Stimulated activated CD8-positive, alpha-beta memory T cell treated with anti-CD3 and anti-CD28 coated beads, Interleukin-2, amount 100 ng/mL, for 1 hour (primary cell): ENCODE results near the gene ERAL1.
"Not testable (repeated sequence)": the region's sequence is repeated elsewhere in the genome, so short reads cannot be mapped to it uniquely, and the experiment has no call there.

Experiments
- DNase-seq, 2 donors: peaks; one replicate each; pipeline ENCODE4 v3.0.0-alpha.2; 2020; ENCODE audit warnings: low read depth in 2 of 2

The ERAL1 gene

DNA sequence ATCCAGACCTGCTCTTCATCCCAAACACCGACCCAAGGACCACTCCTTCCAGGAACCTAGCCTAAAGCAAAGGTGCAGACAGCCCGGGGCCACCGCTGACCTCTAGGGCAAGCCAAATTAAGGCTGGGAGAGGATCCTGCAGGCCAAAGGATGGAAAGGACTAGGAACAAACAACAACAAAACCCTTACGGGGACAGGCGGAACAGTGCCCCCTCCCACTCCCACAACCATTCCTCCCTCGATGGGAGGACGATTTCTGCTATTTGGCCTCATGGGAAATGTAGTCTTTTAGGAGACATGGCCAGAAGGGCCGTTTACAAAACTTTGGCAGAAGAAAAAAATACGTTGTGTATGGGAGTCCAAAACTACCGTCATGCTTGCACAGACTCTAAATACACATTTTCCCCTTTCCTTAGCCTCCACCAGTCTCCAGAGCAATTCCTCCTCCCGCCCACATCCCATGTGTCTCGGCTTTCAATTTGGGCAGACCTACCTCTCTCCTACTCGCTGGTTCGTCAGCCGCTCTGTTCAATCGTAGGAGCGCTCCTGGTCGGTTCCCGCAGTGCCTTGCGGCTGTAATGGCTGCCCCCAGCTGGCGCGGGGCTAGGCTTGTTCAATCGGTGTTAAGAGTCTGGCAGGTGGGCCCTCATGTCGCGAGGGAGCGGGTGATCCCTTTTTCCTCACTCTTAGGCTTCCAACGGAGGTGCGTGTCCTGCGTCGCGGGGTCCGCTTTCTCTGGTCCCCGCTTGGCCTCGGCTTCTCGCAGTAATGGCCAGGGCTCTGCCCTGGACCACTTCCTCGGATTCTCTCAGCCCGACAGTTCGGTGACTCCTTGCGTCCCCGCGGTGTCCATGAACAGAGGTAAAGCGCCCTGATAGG, at the start of gene ERAL1:
Gene ERAL1 (plus strand): TSS at position 560 of the 879 bp plus-strand sequence. CDS start 19 bp downstream, at position 579.
- DNase-seq = peak; percentile 62 to 65

DNA sequence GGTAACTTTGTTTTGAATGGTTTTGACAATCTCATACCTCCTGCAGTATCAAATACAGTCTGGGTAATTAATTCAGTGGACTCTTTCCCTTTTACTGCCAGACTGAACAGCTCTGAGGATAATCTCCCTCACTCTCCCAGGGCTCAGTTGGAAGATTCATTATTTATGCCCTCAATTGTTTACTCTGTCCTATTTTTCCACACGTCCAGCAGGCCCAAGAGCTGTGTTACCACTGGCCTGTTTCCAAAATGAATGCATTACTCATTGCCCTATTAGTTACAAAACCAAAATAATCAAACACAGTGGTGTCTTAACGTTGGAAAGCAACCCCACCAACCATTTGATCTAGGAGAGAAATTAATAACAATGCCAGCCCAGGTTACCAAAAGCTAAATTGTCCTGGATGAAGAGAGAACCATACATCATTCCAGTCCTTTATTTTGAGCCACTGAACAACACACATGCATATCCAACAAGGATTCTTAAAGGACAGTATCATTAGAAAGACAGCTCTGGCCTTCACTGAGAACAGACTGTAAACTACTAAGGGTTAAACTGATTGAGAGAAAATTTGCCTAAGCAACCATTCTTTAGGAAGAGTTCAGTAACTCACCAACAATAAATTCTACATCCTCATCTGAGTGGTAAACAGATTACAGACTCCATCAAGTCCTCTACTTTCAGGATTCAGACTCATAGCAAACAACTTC, 46.7 kb upstream of the ERAL1 start:
- no peak for DNase-seq

DNA sequence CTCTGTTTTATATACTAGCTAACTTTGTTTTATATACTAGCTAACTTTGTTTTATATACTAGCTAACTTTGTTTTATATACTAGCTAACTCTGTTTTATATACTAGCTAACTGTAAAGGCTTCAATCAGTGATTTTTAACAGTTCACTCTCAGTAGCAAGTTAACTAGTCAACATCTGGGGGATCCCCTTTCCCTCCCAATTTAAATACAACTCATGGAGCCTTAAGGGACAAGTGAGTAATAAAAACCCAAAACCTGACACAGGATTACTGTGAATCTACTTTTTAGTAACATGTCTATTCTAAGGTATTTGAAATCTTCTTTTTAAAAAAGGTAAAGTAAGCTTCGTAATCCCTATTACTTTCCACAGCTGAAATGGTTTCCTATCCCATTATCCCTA, 44.4 kb upstream of the ERAL1 start:
- no peak for DNase-seq

DNA sequence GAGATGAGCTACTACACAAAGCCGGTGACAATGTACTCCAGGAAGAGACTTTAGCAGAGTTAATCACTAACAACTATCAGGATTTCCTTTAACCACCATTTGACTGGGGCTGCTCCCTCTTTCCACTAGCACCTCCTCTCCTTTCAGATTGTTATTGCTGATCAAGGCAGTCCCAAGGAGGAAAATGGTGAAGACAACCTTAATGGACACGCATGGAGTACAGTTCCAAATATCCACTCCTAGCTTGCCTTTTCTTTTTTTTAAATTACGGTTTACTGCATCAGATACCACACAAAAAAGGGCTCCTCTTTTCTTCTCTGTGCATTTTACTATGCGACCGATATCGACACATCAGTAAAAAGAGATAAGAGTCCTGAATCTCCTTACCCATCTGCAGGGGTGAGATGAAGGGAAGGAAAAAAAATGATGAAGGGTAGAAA, 43.1 kb upstream of the ERAL1 start:
- DNase-seq = no peak

DNA sequence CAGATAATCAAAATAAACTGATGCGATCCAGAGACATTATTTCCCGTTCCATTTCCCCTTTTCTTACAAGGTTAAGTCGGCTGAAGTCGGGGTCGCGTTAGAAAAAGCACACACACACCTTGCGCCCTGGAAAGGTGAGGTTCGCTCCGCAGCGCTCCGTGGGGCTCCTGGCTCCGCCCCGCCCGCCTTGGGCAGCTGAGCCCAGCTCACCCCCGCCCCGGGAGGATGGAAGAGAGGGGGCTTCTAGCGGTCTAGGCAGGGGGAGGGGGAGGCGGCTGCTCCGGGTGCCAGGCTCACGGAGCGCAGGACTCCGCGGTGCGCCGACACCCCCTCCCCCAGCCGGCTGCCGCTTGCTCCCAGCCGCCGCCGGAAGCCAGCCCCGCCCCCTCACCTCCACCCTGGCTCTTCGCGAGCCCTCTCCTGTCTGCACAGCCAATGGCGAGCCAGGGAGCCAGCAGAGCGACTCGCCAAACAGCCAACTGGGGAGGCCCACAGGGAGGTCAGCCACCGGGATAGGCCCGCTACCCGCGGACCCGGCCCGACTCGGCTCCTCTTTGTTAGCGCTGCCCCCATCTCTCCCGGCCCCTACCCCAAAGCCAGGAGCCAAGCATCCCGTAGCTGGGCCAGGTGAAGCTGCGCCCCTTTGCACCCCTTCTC, 42.6 kb upstream of the ERAL1 start:
- DNase-seq = peak; percentile 84 to 91

DNA sequence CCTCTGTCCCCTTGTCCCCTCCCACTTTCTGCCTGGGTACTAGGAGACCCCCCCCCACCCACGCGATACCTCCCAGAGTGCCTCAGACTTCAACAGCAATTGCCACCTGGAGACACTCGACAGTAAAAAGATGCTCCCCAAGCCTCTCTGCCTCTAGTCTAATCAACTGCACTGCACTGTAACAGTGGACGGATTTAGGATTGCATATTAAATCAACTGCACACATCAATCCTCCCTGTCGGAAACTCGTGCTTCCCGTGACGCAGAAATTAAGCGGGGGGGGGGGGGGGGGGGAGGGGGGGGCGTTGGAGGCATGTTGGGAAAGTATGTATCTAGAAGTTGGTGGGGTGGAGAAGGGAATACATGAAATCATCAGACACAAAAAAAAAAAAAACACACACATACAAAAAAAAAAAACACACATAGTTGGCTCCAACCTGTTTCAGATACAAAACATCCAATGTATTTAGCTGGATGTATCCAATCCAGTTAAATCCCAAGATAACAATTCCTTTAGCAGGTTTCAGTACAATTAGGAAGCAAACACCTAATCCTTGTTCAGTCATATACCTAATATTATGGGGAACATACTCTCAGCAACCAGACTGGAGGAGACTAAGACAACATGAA, 42.0 kb upstream of the ERAL1 start:
- no peak for DNase-seq

DNA sequence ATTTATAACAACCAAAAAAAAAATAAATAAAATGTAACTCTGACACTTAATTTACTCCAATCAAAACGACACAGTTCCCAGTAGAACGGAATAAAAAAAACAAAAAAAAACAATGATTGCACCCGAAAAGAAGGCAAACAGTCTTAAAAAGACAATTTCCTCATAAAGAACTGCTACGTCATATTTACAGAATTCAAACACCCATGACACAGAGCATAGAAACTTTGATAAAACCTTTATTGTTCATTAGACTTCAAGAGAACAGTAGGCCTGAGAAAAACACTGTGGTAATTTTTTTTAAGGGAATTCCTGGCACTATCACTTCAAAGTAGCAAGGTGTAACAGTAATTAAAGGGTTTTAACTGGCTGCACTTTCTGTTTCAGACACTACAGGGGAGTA, 38.3 kb upstream of the ERAL1 start:
- DNase-seq = no peak

DNA sequence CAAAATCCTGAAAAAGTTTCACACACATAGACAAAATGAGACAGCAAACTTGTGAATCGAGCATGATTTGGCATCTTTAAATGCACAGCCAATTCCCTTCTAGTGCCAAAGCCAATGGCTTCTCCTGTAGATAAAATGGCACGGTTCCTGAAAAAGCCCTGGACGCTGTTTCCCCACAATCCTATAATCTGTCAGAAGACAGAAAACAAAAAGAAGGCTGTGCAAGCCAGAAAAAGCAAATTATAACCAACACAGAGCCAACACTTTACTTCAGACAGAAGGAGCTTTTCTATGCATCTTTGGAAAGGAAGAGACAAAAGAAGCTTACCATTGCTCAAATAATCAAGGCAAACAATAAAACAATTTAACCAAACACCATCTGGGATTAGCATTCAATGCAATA, 36.0 kb upstream of the ERAL1 start:
- no peak for DNase-seq

DNA sequence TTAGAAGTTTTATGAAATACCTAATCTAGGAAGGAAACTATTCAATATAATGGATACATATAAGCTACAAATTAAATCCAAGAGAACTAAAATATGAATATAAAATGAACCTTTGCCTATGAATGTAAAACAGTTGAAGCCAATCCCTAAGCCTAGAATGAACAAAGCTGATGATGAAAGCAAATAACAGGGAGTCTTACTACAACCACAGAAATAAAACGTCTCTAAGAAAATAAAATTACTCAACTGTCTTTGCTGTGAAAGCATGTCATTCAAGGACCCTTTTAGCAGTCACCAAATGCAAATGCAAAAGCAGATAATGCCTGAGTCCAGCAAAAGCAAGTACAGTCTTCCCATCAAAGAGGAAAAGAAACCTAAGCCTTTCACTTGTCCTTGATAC, 35.2 kb upstream of the ERAL1 start:
- DNase-seq = no peak

DNA sequence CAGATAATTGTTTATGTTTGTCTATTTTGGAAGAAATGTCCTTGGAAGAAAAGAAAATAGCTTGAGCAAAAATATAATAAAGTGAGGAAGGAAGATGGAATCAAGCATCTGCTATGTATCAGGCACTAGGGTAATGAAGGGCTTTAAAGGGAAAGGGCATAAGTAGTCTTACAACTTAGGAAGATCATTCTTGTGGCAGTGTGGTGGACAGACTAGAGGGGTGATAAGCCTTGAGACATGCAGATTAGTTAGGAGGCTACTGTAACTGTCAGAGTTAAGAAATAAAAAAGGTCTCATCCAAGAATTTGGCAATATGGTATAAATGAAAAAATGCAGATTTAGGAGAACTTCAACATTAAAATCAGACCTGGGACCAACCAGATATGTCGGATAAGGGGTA, 27.1 kb upstream of the ERAL1 start:
- no peak for DNase-seq

DNA sequence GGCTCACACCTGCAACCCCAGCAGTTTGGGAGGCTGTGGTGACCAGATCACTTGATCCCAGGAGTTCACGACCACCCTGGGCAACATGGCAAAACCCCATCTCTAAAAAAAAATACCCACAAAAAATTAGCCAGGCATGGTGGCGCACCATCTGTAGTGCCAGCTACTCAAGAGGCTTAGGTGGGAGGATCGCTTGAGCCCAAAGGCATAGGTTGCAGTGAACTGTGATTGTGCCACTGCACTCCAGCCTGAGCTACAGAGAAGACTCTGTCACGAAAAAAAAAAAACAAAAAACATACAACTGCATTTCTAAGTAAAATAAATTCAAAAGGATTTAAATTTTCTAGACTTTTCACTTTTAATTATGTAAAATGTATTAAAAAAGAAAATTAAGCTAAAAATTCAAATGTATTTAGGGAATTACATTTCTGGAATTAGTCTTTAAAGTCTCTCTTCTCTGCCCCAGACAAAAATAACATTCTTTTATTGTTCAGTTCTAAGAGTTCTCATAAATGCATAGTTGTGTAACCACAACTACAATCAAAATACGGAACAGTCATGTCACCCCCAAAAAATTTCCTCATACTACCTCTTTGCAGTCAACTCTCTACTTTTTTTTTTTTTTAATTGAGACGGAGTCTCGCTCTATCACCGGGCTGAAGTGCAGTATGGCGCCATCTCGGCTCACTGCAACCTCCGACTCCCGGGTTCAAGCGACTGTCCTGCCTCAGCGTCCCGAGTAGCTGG, 26.3 kb upstream of the ERAL1 start:
- no peak for DNase-seq

DNA sequence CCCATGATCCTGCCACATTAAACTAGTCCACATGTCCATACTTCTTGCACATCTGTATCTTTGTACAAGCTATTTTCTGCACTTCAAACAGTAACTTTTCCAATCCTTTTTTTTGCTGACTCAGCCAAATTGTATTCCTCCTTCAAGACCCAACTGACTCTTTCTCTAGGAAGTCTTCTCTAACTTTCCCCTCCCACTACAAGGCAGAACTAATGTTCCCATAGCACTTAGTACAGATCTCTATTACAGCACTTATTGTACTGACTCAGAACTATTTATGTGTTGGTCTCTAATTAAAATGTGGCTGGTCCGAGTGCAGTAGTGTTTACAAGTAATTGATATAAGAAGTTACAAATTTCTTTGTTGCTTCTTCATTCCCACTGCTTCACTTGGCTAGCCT, 20.4 kb upstream of the ERAL1 start:
- no peak for DNase-seq

DNA sequence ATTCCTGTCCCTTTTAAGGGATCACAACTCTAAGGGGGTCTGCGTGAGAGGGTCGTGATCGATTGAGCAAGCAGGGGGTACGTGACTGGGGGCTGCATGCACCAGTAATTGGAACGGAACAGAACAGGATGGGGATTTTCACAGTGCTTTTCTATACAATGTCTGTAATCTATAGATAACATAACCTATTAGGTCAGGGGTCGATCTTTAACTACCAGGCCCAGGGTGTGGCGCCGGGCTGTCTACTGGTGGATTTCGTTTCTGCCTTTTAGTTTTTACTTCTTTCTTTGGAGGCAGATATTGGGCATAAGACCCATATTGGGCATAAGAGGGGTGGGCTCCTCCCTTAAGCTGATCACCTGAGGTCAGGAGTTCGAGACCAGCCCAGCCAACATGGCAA, 18.3 kb upstream of the ERAL1 start:
- not testable (repeated sequence) for DNase-seq

DNA sequence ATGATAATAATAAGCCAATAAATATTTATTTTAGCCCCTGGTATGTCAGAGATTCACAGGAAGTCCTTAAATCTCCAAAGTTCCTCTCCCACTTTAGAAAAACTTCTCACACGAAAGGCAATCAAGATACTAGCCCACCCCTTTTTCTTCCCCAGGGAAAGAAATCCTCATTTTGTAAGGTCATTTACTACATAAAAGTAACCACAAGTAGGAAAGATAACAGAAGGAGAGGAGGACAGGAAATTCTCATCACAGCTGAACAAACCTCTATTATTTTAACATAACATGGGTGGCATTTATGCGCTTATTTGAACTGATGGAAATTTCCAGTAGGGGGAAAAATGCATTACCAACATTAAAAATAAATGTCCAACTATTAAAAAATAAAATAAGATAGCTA, 15.6 kb upstream of the ERAL1 start:
- no peak for DNase-seq

DNA sequence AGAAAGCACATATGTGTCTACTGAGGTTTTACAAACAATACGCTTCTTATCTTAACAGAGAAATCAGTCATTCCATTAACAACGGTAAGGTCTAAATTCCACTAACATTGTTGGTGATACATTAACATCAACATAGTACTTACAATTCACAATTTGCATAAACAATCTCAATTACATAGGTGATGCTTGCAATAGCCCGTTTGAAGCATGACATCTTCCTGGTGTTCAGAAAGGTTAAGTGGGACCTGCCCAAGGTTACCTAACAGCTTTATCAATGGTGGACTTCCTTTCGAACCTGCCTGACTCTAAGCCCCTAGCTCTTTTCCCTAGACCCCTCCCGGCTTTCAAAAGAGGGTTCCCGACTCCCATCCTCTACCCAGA, 12.9 kb upstream of the ERAL1 start:
- DNase-seq = no peak

DNA sequence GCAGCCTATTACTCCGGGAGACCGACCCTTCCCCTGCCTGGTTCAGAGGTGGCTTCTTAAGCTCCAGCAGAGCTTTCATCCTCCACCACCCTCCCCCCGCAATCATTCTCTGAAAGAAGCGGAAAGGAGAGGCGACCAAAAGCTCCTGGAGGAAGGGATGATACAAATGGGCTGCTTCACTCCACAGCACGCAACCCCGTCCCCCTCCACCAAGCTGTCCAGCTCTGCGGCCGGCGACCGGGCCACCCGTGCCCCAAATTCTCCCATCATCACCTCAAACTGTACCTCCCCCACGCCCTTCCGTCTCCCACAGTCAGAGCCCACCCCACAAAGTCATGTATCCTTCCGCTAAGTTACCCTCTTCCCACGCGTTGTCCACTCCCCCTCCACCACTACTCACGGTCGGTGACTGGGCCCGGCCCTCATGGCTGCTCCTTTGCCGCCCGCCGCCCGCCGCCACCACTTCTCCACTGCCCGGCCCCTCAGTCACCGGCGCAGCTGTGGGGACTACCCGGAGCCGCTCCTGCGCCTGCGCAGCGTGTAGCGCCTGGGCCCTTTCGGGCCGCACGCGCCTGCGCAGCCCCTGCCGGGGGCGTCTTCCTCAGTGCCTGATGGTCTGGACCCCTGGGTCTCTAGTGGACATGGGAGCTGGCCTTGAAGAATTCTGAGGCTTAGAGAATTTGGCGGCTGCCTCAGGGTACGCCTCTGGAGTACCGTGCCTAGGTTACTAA, 12.4 kb upstream of the ERAL1 start, which contains the start of gene FAM222B:
Gene FAM222B (minus strand): TSS at position 509 of the 731 bp plus-strand sequence. CDS start 76,123 bp downstream, outside the sequence.
- DNase-seq = peak; percentile 62 to 77

DNA sequence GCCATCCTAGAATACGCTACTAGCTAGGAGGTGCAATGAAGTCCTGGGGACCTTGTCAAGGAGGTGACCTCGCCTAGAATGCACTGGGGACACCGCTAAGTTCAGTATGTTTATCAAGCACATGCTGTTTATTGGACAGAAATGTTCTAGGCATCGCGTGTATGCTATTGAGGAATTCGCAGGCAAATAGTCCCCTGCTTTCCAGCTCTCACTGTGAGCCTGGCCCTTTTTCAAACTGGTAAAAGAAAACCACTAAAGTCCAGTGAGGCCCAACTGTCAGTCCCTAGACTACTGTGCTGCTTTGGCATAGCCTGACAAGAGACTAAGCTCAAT, 11.0 kb upstream of the ERAL1 start:
- no peak for DNase-seq

DNA sequence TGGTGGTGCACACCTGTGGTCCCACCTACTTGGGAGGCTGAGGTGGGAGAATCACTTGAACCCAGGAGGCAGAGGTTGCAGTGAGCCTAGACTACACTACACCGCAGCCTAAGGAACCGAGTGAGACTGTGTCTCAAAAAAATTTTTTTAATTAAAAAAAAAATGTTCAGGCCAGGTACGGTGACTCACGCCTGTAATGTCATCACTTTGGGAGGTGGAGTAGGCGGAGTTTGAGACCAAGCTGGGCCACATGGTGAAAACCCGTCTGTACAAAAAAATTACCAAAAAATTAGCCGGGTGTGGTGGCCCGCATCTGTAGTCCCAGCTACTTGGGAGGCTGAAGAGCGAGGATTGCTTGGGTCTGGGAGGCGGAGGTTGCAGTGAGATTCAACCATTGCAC, 8.6 kb upstream of the ERAL1 start:
- no peak for DNase-seq

DNA sequence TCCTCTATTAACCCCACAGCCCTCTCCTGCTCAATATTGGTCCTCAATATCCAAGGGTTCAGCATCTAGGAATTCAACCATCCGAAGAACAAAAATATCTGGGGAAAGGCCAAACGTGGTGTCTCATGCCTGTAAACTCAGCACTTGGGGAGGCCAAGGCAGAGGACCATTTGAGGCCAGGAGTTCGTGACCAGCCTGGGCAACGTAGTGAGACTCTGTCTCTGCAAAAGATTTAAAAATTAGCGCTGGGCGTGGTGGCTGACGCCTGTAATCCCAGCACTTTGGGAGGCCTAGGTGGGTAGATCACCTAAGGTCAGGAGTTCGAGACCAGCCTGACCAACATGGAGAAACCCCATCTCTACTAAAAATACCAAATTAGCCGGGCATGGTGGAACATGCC, 8.1 kb upstream of the ERAL1 start:
- DNase-seq = not testable (repeated sequence)

DNA sequence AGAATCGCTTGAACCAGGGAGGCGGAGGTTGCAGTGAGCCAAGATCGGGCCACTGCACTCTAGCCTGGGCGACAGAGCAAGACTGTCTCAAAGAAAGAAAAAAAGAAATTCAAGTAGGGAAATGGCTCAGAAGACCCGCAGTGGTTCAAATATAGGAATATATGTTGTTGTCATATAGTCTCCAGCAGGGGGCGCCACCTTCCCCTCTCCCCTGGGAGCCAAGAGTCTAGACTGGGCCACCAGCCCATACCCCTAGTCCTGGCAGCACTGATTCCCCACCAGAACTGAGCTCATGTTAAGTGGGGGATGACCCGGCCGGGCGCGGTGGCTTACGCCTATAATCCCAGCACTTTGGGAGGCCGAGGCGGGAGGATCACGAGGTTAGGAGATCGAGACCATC, 6.1 kb upstream of the ERAL1 start:
- peak in 1 of 2 donors; percentile 39 for DNase-seq

DNA sequence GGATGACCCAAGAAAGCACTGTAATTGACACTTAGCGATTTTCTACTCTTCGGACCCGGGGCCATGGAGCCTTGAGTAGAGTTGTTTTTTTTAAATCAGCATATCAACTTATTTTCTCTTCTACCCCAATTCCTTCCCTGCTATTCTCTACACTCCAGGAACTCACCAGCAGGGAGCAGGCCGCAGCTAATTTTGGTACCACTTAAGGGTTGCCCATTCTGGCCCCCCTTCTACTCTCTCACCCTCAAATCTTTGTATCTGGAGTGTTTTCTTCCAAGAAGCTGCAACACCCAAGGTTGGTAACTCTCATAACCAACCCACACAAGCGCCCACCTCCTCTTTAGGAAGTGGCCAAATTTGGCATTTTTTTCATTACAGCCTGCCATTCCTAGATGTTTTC, 5.5 kb upstream of the ERAL1 start:
- no peak for DNase-seq
